H1 (cell line): Measurements from ENCODE around the gene TET1. TPM values are rescaled to one million over a fixed set of nuclear protein-coding genes. Genes with fewer than 3 reads are reported as not detected.

Experiments used
- CTCF ChIA-PET: fragments of 300-600 bp; sonication (Branson Sonifier 250); formaldehyde crosslinking; loops from one replicate; lab custom pipeline; 2021; ENCODE audit not compliant: partially characterized antibody; lab: Charles Lee
- POLR2A ChIA-PET: fragments of 300-600 bp; sonication (Branson Sonifier 250); formaldehyde crosslinking; loops from one replicate; lab custom pipeline; 2021; ENCODE audit warnings: inconsistent platforms; ENCODE audit not compliant: partially characterized antibody; lab: Charles Lee
- DNase-seq, 2 experiments: peaks; one replicate each; pipeline versions ENCODE4 v3.0.0 to v3.0.0-alpha.2; 2010 to 2022; ENCODE audit warnings: low spot score in 2 of 2, low read depth in 1 of 2, mixed read lengths in 1 of 2
- FAIRE-seq: peaks from 2 replicates; lab custom pipeline; 2011; peaks lifted over from hg19 to GRCh38; lab: Jason Lieb, UNC
- H2AFZ ChIP-seq: 2 replicates; pipeline ENCODE4 v1.8.1; 2012; ENCODE audit warnings: low read length, inconsistent platforms
- H2AK5ac ChIP-seq: 2 replicates; pipeline ENCODE4 v1.6.1; 2013; ENCODE audit warnings: low read depth, low read length
- H2BK120ac ChIP-seq: replicated peaks from 2 replicates; pipeline ENCODE3; 2013; ENCODE audit warnings: low read depth, low read length, inconsistent platforms
- H2BK12ac ChIP-seq: 2 replicates; pipeline ENCODE4 v1.6.1; 2013; ENCODE audit warnings: low read depth, low read length
- H2BK15ac ChIP-seq: 2 replicates; pipeline ENCODE4 v1.6.1; 2013; ENCODE audit warnings: low read length
- H2BK20ac ChIP-seq: 2 replicates; pipeline ENCODE4 v1.6.1; 2013; ENCODE audit warnings: low read length
- H2BK5ac ChIP-seq: 2 replicates; pipeline ENCODE4 v1.6.1; 2013; ENCODE audit warnings: low read depth, low read length
- H3K14ac ChIP-seq: 2 replicates; pipeline ENCODE4 v1.6.1; 2013; ENCODE audit warnings: inconsistent platforms; ENCODE audit not compliant: insufficient read length
- H3K18ac ChIP-seq: 2 replicates; pipeline ENCODE4 v1.6.1; 2013; ENCODE audit warnings: low read length; ENCODE audit errors: extremely low read depth
- H3K23ac ChIP-seq: 2 replicates; pipeline ENCODE4 v1.6.1; 2013; ENCODE audit warnings: inconsistent platforms; ENCODE audit not compliant: insufficient read length
- H3K23me2 ChIP-seq: 2 replicates; pipeline ENCODE4 v1.6.1; 2013; ENCODE audit warnings: low read depth, low read length
- H3K27ac ChIP-seq: 2 replicates; pipeline ENCODE4 v1.6.1; 2011; ENCODE audit warnings: low read depth, low read length, inconsistent platforms
- H3K27me3 ChIP-seq, 4 experiments: replicated peaks in 1 of 4; 1 replicate in 1 of 4; 2 replicates in 3 of 4; pipeline versions ENCODE4 v1.6.1 to v1.8.1; 2011 to 2013; ENCODE audit warnings: low read length in 3 of 4, mild to moderate bottlenecking in 3 of 4, inconsistent platforms in 2 of 4, mixed read lengths in 2 of 4, moderate library complexity in 1 of 4; ENCODE audit not compliant: control insufficient read depth in 3 of 4, insufficient read depth in 3 of 4; ENCODE audit errors: extremely low read depth in 1 of 4
- H3K36me3 ChIP-seq, 4 experiments: 2 replicates each; pipeline versions ENCODE4 v1.6.1 to v1.8.1; 2011 to 2013; ENCODE audit warnings: mild to moderate bottlenecking in 4 of 4, low read length in 3 of 4, moderate library complexity in 2 of 4, control low read depth in 1 of 4, inconsistent platforms in 1 of 4; ENCODE audit not compliant: insufficient read depth in 4 of 4, control insufficient read depth in 2 of 4
- H3K4ac ChIP-seq: replicated peaks from 2 replicates; pipeline ENCODE3; 2013; ENCODE audit warnings: low read length, low read depth, mixed read lengths, inconsistent platforms; ENCODE audit not compliant: insufficient read length
- H3K4me1 ChIP-seq, 4 experiments: replicated peaks in 1 of 4; 1 replicate in 1 of 4; 2 replicates in 3 of 4; pipeline versions ENCODE4 v1.6.1 to v1.8.1; 2011 to 2013; ENCODE audit warnings: low read length in 3 of 4, inconsistent platforms in 2 of 4, mixed read lengths in 1 of 4; ENCODE audit not compliant: insufficient read depth in 4 of 4, control insufficient read depth in 3 of 4
- H3K4me2 ChIP-seq, 2 experiments: 2 replicates each; pipeline versions ENCODE4 v1.6.1 to v1.8.1; 2011 to 2013; ENCODE audit warnings: low read depth in 2 of 2, low read length in 2 of 2, control low read depth in 1 of 2, inconsistent platforms in 1 of 2, mild to moderate bottlenecking in 1 of 2; ENCODE audit not compliant: insufficient read depth in 1 of 2
- H3K4me3 ChIP-seq, 4 experiments: fragments of 200-600, 300-600 bp in 1 of 4; sonication (generic), shearing (Covaris generic), sonication (Bioruptor Twin) in 1 of 4; 2 replicates each; pipeline versions ENCODE4 v1.5.1 to v1.8.1; 2011 to 2016; ENCODE audit warnings: low read length in 4 of 4, low read depth in 3 of 4, control low read depth in 2 of 4, inconsistent platforms in 2 of 4, mild to moderate bottlenecking in 2 of 4, mixed read lengths in 1 of 4, moderate library complexity in 1 of 4; ENCODE audit not compliant: insufficient read depth in 2 of 4; ENCODE audit errors: extremely low read depth in 1 of 4
- H3K56ac ChIP-seq: replicated peaks from 2 replicates; pipeline ENCODE3; 2013; ENCODE audit warnings: low read depth, mild to moderate bottlenecking, mixed read lengths, low read length, inconsistent platforms; ENCODE audit not compliant: insufficient read length
- H3K79me1 ChIP-seq: 2 replicates; pipeline ENCODE4 v1.6.1; 2013; ENCODE audit warnings: low read depth, low read length, control low read depth
- H3K79me2 ChIP-seq, 2 experiments: 2 replicates each; pipeline versions ENCODE4 v1.6.1 to v1.8.1; 2012 to 2013; ENCODE audit warnings: low read length in 2 of 2, mild to moderate bottlenecking in 2 of 2, inconsistent platforms in 1 of 2; ENCODE audit not compliant: insufficient read depth in 2 of 2, control insufficient read depth in 1 of 2
- H3K9ac ChIP-seq, 4 experiments: replicated peaks in 1 of 4; 1 replicate in 1 of 4; 2 replicates in 3 of 4; pipeline versions ENCODE4 v1.6.1 to v1.8.1; 2011 to 2013; ENCODE audit warnings: low read depth in 3 of 4, low read length in 3 of 4, control low read depth in 2 of 4, mild to moderate bottlenecking in 2 of 4, moderate library complexity in 2 of 4, inconsistent platforms in 1 of 4; ENCODE audit errors: extremely low read depth in 1 of 4
- H3K9me3 ChIP-seq, 2 experiments: 2 replicates each; pipeline versions ENCODE4 v1.6.1 to v1.8.1; 2012 to 2013; ENCODE audit warnings: mild to moderate bottlenecking in 2 of 2, moderate library complexity in 2 of 2, control low read depth in 1 of 2, inconsistent platforms in 1 of 2, low read depth in 1 of 2, low read length in 1 of 2, mixed read lengths in 1 of 2; ENCODE audit not compliant: insufficient read depth in 2 of 2
- H4K20me1 ChIP-seq, 2 experiments: replicated peaks in 1 of 2; 2 replicates each; pipeline versions ENCODE3 to v1.8.1; 2011 to 2013; ENCODE audit warnings: inconsistent platforms in 2 of 2, low read length in 2 of 2, mild to moderate bottlenecking in 1 of 2; ENCODE audit not compliant: insufficient read depth in 2 of 2, control insufficient read depth in 1 of 2
- H4K5ac ChIP-seq: 2 replicates; pipeline ENCODE4 v1.6.1; 2013; ENCODE audit warnings: low read length, low read depth, mixed read lengths, inconsistent platforms; ENCODE audit not compliant: insufficient read length
- H4K8ac ChIP-seq: 2 replicates; pipeline ENCODE4 v1.8.0; 2013; ENCODE audit warnings: mild to moderate bottlenecking, moderate library complexity, low read length, inconsistent platforms; ENCODE audit not compliant: insufficient read depth; ENCODE audit errors: extremely low read depth
- H4K91ac ChIP-seq: replicated peaks from 2 replicates; pipeline ENCODE3; 2013; ENCODE audit warnings: low read length, mixed read lengths, inconsistent platforms; ENCODE audit not compliant: insufficient read length
- CEBPB ChIP-seq: IDR thresholded peaks from 2 replicates; pipeline ENCODE4 v1.6.1; 2012; ENCODE audit warnings: low read depth, low read length
- GABPA ChIP-seq: IDR thresholded peaks from 2 replicates; pipeline ENCODE4 v1.6.1; 2011; ENCODE audit warnings: mild to moderate bottlenecking, low read length, moderate library complexity, borderline replicate concordance; ENCODE audit not compliant: insufficient read depth
- WGBS, 2 experiments: shearing (Covaris generic) in 1 of 2; methylation state at CpG; one replicate each; pipeline versions ENCODE4 v1.1.6 to v1.1.7; 2013 to 2015; ENCODE audit warnings: low lambda C conversion rate in 2 of 2, mixed read lengths in 2 of 2, inconsistent platforms in 1 of 2, low coverage in 1 of 2, missing lambda C conversion rate in 1 of 2; ENCODE audit not compliant: insufficient replicate concordance in 2 of 2, insufficient coverage in 1 of 2, insufficient read length in 1 of 2; ENCODE audit errors: extremely low coverage in 1 of 2, missing lambda C conversion rate in 1 of 2; 5-methylcytosine and 5-hydroxymethylcytosine counted together
- polyA plus RNA-seq, 7 experiments: library from polyadenylated mRNA; depleted of rRNA in 3 of 7; stranded (reverse) in 5 of 7; unstranded in 2 of 7; fragments of >200 nt in 5 of 7; fragments of 200-250 nt in 2 of 7; gene quantifications; 1 replicate in 5 of 7; 2 replicates in 1 of 7; 4 replicates in 1 of 7; pipeline versions ENCODE4 v1.2.1 to v1.2.3, GENCODE V29; 2011 to 2013; ENCODE audit warnings: missing spikeins in 2 of 7, mixed read lengths in 2 of 7
- total RNA-seq: library from RNA; stranded (reverse); fragmentation: NEBNext Ultra II Directional; extraction: Animal tissue kit (Norgen Biotek cat#: 25700); gene quantifications from 2 replicates; pipeline ENCODE4 v1.2.1, GENCODE V29; 2021

TET1 gene
- total and polyA plus RNA-seq, 2 of the 8 experiments (the other 6 are each of a cell fraction or from before 2014, with no cell fraction given), result 15.2 to 69.3 TPM

DNA sequence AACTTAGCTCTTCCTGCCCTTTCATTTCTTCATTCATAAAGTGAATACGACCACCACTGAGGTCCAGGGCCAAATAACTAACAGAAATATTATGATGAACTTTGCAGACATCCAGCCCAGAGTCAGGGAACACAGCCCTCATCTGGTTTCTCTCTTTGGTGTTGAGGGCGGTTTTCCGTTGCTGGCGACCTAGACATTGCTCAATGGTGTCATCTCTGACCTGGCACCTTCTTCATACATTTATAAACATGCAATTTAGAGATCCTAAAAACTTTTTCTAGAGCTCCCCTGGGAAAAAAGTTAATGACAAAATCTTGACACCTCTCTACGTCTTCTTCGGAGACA, 324 bp upstream of the TET1 start:
- peak overlapping the region; percentile 88 to 98 (median 94) for H3K4me3 ChIP-seq

More for the DNA sequence above, 324 bp upstream of the TET1 start:
- no peak overlapping the region for H4K5ac ChIP-seq
- H3K9ac ChIP-seq, result no peak overlapping the region
- H3K23me2 ChIP-seq, result peaks cover 13% of the 10 kb centered on the region
- ChIA-PET POLR2A (interaction anchor here (0.6 to 2.2 kb wide), 19 partner anchors 9 to 267 kb away, joined by 3 to 55 read pairs (median 4); partner anchors contain the start of genes DNA2 and SLC25A16), CTCF (interaction anchor here (0.6 to 1.4 kb wide), 5 partner anchors 9 to 1313 kb away, joined by 3 to 6 read pairs (median 4); no protein-coding TSS in a partner anchor)
- WGBS, 2 experiments, result 40% methylated on average over 6 of the region's 6 CpGs; no CpG with 5 or more reads in 1 of the 2 experiments
- no peak overlapping the region for H4K91ac ChIP-seq
- H3K27me3 ChIP-seq, result no peaks in the 10 kb centered on the region
- H3K56ac ChIP-seq, result no peak overlapping the region
- no peak overlapping the region for H3K27ac ChIP-seq
- DNase-seq, result no peak
- no peak overlapping the region for H2BK12ac ChIP-seq
- H3K4me2 ChIP-seq, result peak overlapping the region; percentile 84 to 91
- no peak overlapping the region for H3K14ac ChIP-seq
- H2BK5ac ChIP-seq, result peak overlapping the region; percentile 16; the same call in 1 of the 2 replicates
- H3K79me1 ChIP-seq, result peaks cover 3% of the 10 kb centered on the region; the same call in 1 of the 2 replicates
- no peak overlapping the region for H3K18ac ChIP-seq
- peaks cover 0 to 2% of the 10 kb centered on the region in 2 experiments for H4K20me1 ChIP-seq
- H3K23ac ChIP-seq, result no peak overlapping the region
- H2AFZ ChIP-seq, result 0 out of 2 replicates have a peak overlapping the region, but pooled peaks have one; percentile 7
- no peak for FAIRE-seq
- H3K4ac ChIP-seq, result no peak overlapping the region
- H2BK120ac ChIP-seq, result no peak overlapping the region
- no peak overlapping the region for H2BK20ac ChIP-seq
- peaks cover 18 to 46% of the 10 kb centered on the region in 2 experiments for H3K79me2 ChIP-seq
- no peak overlapping the region for H4K8ac ChIP-seq
- TF ChIP-seq GABPA, result no peak
- TF ChIP-seq CEBPB, result peak; percentile 58; the same call in 1 of the 2 replicates
- 0 out of 8 replicates have a peak, but pooled peaks cover 0 to 3% (median 0%) of the 10 kb centered on the region in 4 experiments for H3K36me3 ChIP-seq
- H3K4me1 ChIP-seq, result peaks cover 0 to 12% (median 2%) of the 10 kb centered on the region in 4 experiments; a peak in 3 of 7 replicates
- no peak overlapping the region for H2BK15ac ChIP-seq
- H2AK5ac ChIP-seq, result no peak overlapping the region
- H3K9me3 ChIP-seq, result no peaks in the 10 kb centered on the region
